Activated B cell treated with CpG ODN at 0.5 μM for 24 hours (primary cell): ENCODE data around the gene ZKSCAN5. TPM values are rescaled to one million over a fixed set of nuclear protein-coding genes. Genes with fewer than 3 reads are reported as not detected.
"Not testable (repeated sequence)": the region's sequence is repeated elsewhere in the genome, so short reads cannot be mapped to it uniquely, and the experiment has no call there.

Experiments
- ATAC-seq: fragments of 200-7000 bp; cut with Tn5 transposase; one replicate; pipeline ENCODE4 v1.10.0; 2021; ENCODE audit warnings: low read depth, mild to moderate bottlenecking, moderate library complexity
- CTCF ChIA-PET: fragments of 350-600 bp; sonication (Branson Sonifier 250); formaldehyde crosslinking; loops from one replicate; lab custom pipeline; 2021; ENCODE audit warnings: antibody characterized with exemption; lab: Charles Lee
- POLR2A ChIA-PET: fragments of 350-600 bp; sonication (Branson Sonifier 250); formaldehyde crosslinking; loops from one replicate; lab custom pipeline; 2021; ENCODE audit warnings: antibody characterized with exemption; lab: Charles Lee
- DNase-seq: peaks from one replicate; pipeline ENCODE4 v3.0.0; 2022
- H3K27ac Mint-ChIP-seq: one replicate; pipeline ENCODE4 v1.8.0; 2020; ENCODE audit warnings: mixed read lengths
- H3K27me3 Mint-ChIP-seq: one replicate; pipeline ENCODE4 v1.8.0; 2021; ENCODE audit warnings: mixed read lengths
- H3K36me3 Mint-ChIP-seq: one replicate; pipeline ENCODE4 v1.8.0; 2021; ENCODE audit warnings: low read depth, mixed read lengths
- H3K4me1 Mint-ChIP-seq: one replicate; pipeline ENCODE4 v1.8.0; 2021; ENCODE audit warnings: mixed read lengths
- H3K4me3 Mint-ChIP-seq: one replicate; pipeline ENCODE4 v1.8.0; 2020; ENCODE audit warnings: mild to moderate bottlenecking, mixed read lengths
- H3K9me3 Mint-ChIP-seq: one replicate; pipeline ENCODE4 v1.8.0; 2020; ENCODE audit warnings: mixed read lengths
- CTCF ChIP-seq: fragments of 200-600 bp; IDR thresholded peaks from one replicate; pipeline ENCODE4 v1.8.0; 2022; ENCODE audit warnings: antibody characterized with exemption, mild to moderate bottlenecking
- intact Hi-C: fragments of 100-400 bp; cut with micrococcal nuclease; formaldehyde crosslinking; loops from one replicate; pipeline ENCODE4 v1.15.1; 2024
- total RNA-seq: library from RNA; stranded (reverse); gene quantifications from 2 replicates; pipeline ENCODE4 v1.2.3, GENCODE V29; 2022

Gene ZKSCAN5
- total RNA-seq, 1 donor from 2014 or later = 10.3 TPM

GRCh38 chr7:99539213-99539811 is 34.9 kb downstream of the ZKSCAN5 start:
- DNase-seq = no peak
- Mint-ChIP-seq H3K4me1 (no peaks in the 10 kb centered on the region), H3K9me3 (peaks cover 18% of the 10 kb centered on the region), H3K27me3 (no peaks in the 10 kb centered on the region), H3K4me3 (no peak overlapping the region), H3K27ac (no peak overlapping the region), H3K36me3 (peaks cover 6% of the 10 kb centered on the region)
- CTCF ChIA-PET = no interaction called here
- POLR2A ChIA-PET = interaction anchor here (0.6 kb wide), 1 partner anchor 27 kb away, joined by 3 read pairs; no protein-coding TSS in a partner anchor
- ATAC-seq = no peak
- intact Hi-C loops = no loop called here
- TF ChIP-seq CTCF = no peak

DNA sequence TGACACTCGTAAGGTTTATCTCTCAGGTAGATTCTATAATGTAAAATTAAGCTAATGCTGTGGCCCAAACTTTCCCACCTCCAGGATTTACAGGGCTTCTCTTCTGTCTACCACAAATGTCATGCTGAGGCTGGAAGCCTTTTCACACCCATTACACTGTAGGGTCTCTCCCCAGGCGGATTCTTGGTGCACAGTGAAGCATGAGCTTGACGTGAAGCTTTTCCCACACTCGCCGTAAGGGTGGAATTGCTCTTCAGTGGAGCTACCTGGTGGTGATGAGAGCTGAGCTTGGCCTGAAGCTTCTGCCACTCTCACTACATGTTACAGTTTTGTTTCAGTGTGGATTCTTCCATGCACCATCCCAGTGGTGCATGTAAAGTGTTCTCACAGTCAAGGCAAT is 36.1 kb downstream of the ZKSCAN5 start:
- intact Hi-C loops = no loop called here
- peaks cover 8% of the 10 kb centered on the region for H3K36me3 Mint-ChIP-seq
- H3K27me3 Mint-ChIP-seq = no peaks in the 10 kb centered on the region
- ChIA-PET CTCF (no interaction called here), POLR2A (interaction anchor here (1.0 kb wide), 1 partner anchor 69 kb away, joined by 9 read pairs; no protein-coding TSS in a partner anchor)
- no peaks in the 10 kb centered on the region for H3K4me1 Mint-ChIP-seq
- DNase-seq (no peak), ATAC-seq (no peak)
- no peak for TF ChIP-seq CTCF
- H3K9me3 Mint-ChIP-seq = peaks cover 18% of the 10 kb centered on the region
- H3K27ac Mint-ChIP-seq = no peak overlapping the region
- H3K4me3 Mint-ChIP-seq = no peak overlapping the region

- Mint-ChIP-seq H3K9me3 (peaks cover 18% of the 10 kb centered on the region), H3K4me3 (no peak overlapping the region), H3K36me3 (peaks cover 8% of the 10 kb centered on the region), H3K4me1 (no peaks in the 10 kb centered on the region), H3K27me3 (no peaks in the 10 kb centered on the region), H3K27ac (no peak overlapping the region)
- TF ChIP-seq CTCF = no peak
- CTCF ChIA-PET = no interaction called here
- intact Hi-C loops = no loop called here
- POLR2A ChIA-PET = interaction anchor here (1.0 kb wide), 1 partner anchor 70 kb away, joined by 9 read pairs; no protein-coding TSS in a partner anchor
- no peak for ATAC-seq
- no peak for DNase-seq
Observed at GRCh38 chr7:99541212-99541611, 36.8 kb downstream of the ZKSCAN5 start.

- ChIA-PET CTCF (no interaction called here), POLR2A (no interaction called here)
- Mint-ChIP-seq H3K27me3 (no peaks in the 10 kb centered on the region), H3K27ac (no peak overlapping the region), H3K36me3 (peaks cover 27% of the 10 kb centered on the region), H3K4me3 (no peak overlapping the region), H3K4me1 (no peaks in the 10 kb centered on the region), H3K9me3 (peaks cover 18% of the 10 kb centered on the region)
- DNase-seq (no peak), ATAC-seq (no peak)
- TF ChIP-seq CTCF = no peak
- intact Hi-C loops = no loop called here
Observed at GRCh38 chr7:99543081-99543671, 38.7 kb downstream of the ZKSCAN5 start.

DNA sequence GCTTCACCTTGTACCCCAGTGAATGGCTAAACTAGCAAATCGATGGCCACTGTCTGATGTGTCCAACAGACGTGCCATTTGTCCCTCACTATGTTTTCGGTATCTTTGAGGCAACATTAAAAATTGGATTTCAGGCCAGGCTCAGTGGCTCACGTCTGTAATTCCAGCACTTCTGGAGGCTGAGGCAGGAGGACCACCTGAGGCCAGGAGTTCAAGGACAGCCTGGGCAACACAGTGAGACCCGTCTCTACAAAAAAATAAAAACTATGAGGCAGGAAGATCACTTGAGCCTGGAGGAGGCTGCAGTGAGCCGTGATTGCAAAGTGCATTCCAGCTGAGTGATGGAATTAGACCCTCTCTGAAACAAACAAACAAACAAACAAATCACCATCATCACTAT is 39.5 kb downstream of the ZKSCAN5 start:
- peaks cover 18% of the 10 kb centered on the region for H3K9me3 Mint-ChIP-seq
- H3K4me3 Mint-ChIP-seq = no peak overlapping the region
- DNase-seq (no peak), ATAC-seq (no peak)
- peaks cover 31% of the 10 kb centered on the region for H3K36me3 Mint-ChIP-seq
- H3K27ac Mint-ChIP-seq = no peak overlapping the region
- H3K27me3 Mint-ChIP-seq = no peaks in the 10 kb centered on the region
- POLR2A ChIA-PET = interaction anchor here (0.7 kb wide), 1 partner anchor 8 kb away, joined by 5 read pairs; no protein-coding TSS in a partner anchor
- no peak for TF ChIP-seq CTCF
- H3K4me1 Mint-ChIP-seq = no peaks in the 10 kb centered on the region
- CTCF ChIA-PET = no interaction called here
- intact Hi-C loops = no loop called here

- intact Hi-C loops, H3K4me3 Mint-ChIP-seq, CTCF ChIA-PET: not testable (repeated sequence)
Observed at GRCh38 chr7:99545308-99545707, 40.8 kb downstream of the ZKSCAN5 start.

DNA sequence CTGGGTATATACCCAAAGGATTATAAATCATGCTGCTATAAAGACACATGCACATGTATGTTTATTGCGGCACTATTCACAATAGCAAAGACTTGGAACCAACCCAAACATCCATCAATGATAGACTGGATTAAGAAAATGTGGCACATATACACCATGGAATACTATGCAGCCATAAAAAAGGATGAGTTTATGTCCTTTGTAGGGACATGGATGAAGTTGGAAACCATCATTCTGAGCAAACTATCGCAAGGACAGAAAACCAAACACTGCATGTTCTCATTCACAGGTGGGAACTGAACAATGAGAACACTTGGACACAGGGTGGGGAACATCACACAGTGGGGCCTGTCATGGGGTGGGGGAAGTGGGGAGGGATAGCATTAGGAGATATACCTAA is 45.1 kb downstream of the ZKSCAN5 start:
- Mint-ChIP-seq H3K4me1 (peaks cover 24% of the 10 kb centered on the region), H3K36me3 (peaks cover 47% of the 10 kb centered on the region)
- POLR2A ChIA-PET, CTCF ChIA-PET, H3K9me3 Mint-ChIP-seq, H3K4me3 Mint-ChIP-seq, DNase-seq, ATAC-seq, H3K27me3 Mint-ChIP-seq, intact Hi-C loops, H3K27ac Mint-ChIP-seq: not testable (repeated sequence)

More at GRCh38 chr7:99545308-99545707, 40.8 kb downstream of the ZKSCAN5 start:
- H3K27me3 Mint-ChIP-seq, DNase-seq, ATAC-seq, H3K4me1 Mint-ChIP-seq, H3K27ac Mint-ChIP-seq: not testable (repeated sequence)
- Mint-ChIP-seq H3K36me3 (peaks cover 35% of the 10 kb centered on the region), H3K9me3 (peaks cover 17% of the 10 kb centered on the region)
- POLR2A ChIA-PET = interaction anchor here (0.6 to 0.7 kb wide), 2 partner anchors 58 to 1211 kb away, joined by 4 to 5 read pairs; no protein-coding TSS in a partner anchor
